Measurements from ENCODE around the gene MPG. TPM values are rescaled to one million over a fixed set of nuclear protein-coding genes. Genes with fewer than 3 reads are reported as not detected.

MPG gene
- total RNA-seq, 4 donors from 2014 or later, result 46.8 to 84.8 (median 61.0) TPM

- TF ChIP-seq CTCF (IDR thresholded peaks at IDR 0.05) (no peak), POLR2A (IDR thresholded peaks at IDR 0.05) (no peak)
- peak in 1 of 2 donors; percentile 84 for DNase-seq (ENCODE audit: low spot score in 2 of 2)
- 86 to 90% methylated on average over 24 to 25 of the region's 25 CpGs for WGBS, 2 donors
- intact Hi-C loops (cut with DNase I; ENCODE audit: low total_unique reads), result loop anchor here (2.0 kb wide), 1 partner anchor 33 kb away; no protein-coding TSS in a partner anchor
- no peak overlapping the region for H3K4me3 ChIP-seq (ENCODE audit: low read depth, poor library complexity, severe bottlenecking)
These were observed 13.8 kb upstream of the MPG start for GRCh38 chr16:63998-64913.

DNA sequence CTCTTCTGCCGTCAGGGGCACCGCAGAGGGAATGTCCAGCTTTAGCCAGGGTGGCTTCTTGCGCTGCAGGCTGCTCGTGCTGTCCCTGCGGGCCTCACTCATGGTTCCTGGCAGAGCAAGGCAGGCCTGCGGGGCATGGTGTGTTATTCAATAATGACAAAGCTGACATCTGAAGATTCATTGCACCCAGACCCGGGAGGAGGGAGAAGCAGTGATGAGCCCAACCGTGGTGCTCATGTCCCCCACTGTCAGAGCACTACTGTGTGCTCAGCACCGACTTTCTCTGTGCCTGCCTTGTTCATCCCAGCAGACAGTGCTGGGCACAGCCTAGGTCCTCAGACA is 13.1 kb upstream of the MPG start:
- no peak for DNase-seq (ENCODE audit: low spot score in 2 of 2)
- 80 to 83% methylated on average over 9 of the region's 9 CpGs for WGBS, 2 donors
- intact Hi-C loops (cut with DNase I; ENCODE audit: low total_unique reads), result loop anchor here (2.0 kb wide), 1 partner anchor 32 kb away; no protein-coding TSS in a partner anchor
- no peak overlapping the region for H3K4me3 ChIP-seq (ENCODE audit: low read depth, poor library complexity, severe bottlenecking)
- no peak for TF ChIP-seq CTCF (IDR thresholded peaks at IDR 0.05)
- no peak for TF ChIP-seq POLR2A (IDR thresholded peaks at IDR 0.05)

- peak; percentile 84 to 97 for DNase-seq (ENCODE audit: low spot score in 2 of 2)
- TF ChIP-seq POLR2A (IDR thresholded peaks at IDR 0.05), result no peak
- TF ChIP-seq CTCF (IDR thresholded peaks at IDR 0.05), result peak in 2 of 3 donors; percentile 47 to 95
- 19 to 57% methylated on average over 4 to 12 of the region's 17 CpGs for WGBS, 2 donors
- intact Hi-C loops (cut with DNase I; ENCODE audit: low total_unique reads), result loop anchor here (2.0 kb wide), 1 partner anchor 31 kb away; no protein-coding TSS in a partner anchor
- no peak overlapping the region for H3K4me3 ChIP-seq (ENCODE audit: low read depth, poor library complexity, severe bottlenecking)
These were observed 12.3 kb upstream of the MPG start for GRCh38 chr16:65745-66144.

- WGBS, 2 donors, result 78 to 80% methylated on average over 13 of the region's 13 CpGs
- TF ChIP-seq POLR2A (IDR thresholded peaks at IDR 0.05) (no peak), CTCF (IDR thresholded peaks at IDR 0.05) (no peak)
- DNase-seq (ENCODE audit: low spot score in 2 of 2), result no peak
- intact Hi-C loops (cut with DNase I; ENCODE audit: low total_unique reads), result no loop called here
- H3K4me3 ChIP-seq (ENCODE audit: low read depth, poor library complexity, severe bottlenecking), result no peak overlapping the region
These were observed 11.5 kb upstream of the MPG start for GRCh38 chr16:66309-67182.

GRCh38 chr16:67183-67791 is 10.7 kb upstream of the MPG start:
- TF ChIP-seq POLR2A (IDR thresholded peaks at IDR 0.05) (no peak), CTCF (IDR thresholded peaks at IDR 0.05) (no peak)
- intact Hi-C loops (cut with DNase I; ENCODE audit: low total_unique reads), result no loop called here
- no peak overlapping the region for H3K4me3 ChIP-seq (ENCODE audit: low read depth, poor library complexity, severe bottlenecking)
- 73 to 82% methylated on average over 9 to 10 of the region's 10 CpGs for WGBS, 2 donors
- no peak for DNase-seq (ENCODE audit: low spot score in 2 of 2)

Data from lower leg skin (tissue), 4 donors.